Naive thymus-derived CD4-positive, alpha-beta T cell (primary cell): Measurements from ENCODE around the gene TCEAL4. TPM values are rescaled to one million over a fixed set of nuclear protein-coding genes. Genes with fewer than 3 reads are reported as not detected.
"Not testable (repeated sequence)": the region's sequence is repeated elsewhere in the genome, so short reads cannot be mapped to it uniquely, and the experiment has no call there.

Experiments
- ATAC-seq: fragments of 150-1000 bp; cut with Tn5 transposase; 2 replicates; pipeline ENCODE4 v1.10.0; 2021; ENCODE audit warnings: mild to moderate bottlenecking, moderate library complexity
- CTCF ChIA-PET: fragments of 350-600 bp; sonication (Branson Sonifier 250); formaldehyde crosslinking; loops from one replicate; lab custom pipeline; 2021; ENCODE audit warnings: antibody characterized with exemption; lab: Charles Lee
- POLR2A ChIA-PET: fragments of 350-600 bp; sonication (Branson Sonifier 250); formaldehyde crosslinking; loops from one replicate; lab custom pipeline; 2021; ENCODE audit warnings: antibody characterized with exemption, inconsistent platforms; lab: Charles Lee
- DNase-seq, 9 donors: peaks; one replicate each; pipeline versions ENCODE4 v3.0.0 to v3.0.0-alpha.2; 2020 to 2022; ENCODE audit warnings: mixed read lengths in 1 of 9
- H3K27ac ChIP-seq: one replicate; pipeline ENCODE4 v1.7.0; 2013; ENCODE audit warnings: mild to moderate bottlenecking, low read depth, low read length, moderate library complexity
- H3K27me3 ChIP-seq, 2 donors: one replicate each; pipeline ENCODE4 v1.7.0; 2013; ENCODE audit warnings: low read length in 2 of 2, mild to moderate bottlenecking in 2 of 2, moderate library complexity in 2 of 2; ENCODE audit not compliant: control insufficient read depth in 2 of 2, insufficient read depth in 2 of 2
- H3K36me3 ChIP-seq, 3 experiments: 1 replicate in 2 of 3; 2 replicates in 1 of 3; pipeline ENCODE4 v1.7.0; 2013; ENCODE audit warnings: low read length in 3 of 3, mild to moderate bottlenecking in 3 of 3, moderate library complexity in 1 of 3; ENCODE audit not compliant: insufficient read depth in 3 of 3, control insufficient read depth in 2 of 3
- H3K4me1 ChIP-seq, 2 donors: one replicate each; pipeline ENCODE4 v1.7.0; 2013; ENCODE audit warnings: low read length in 2 of 2, mild to moderate bottlenecking in 2 of 2, moderate library complexity in 1 of 2; ENCODE audit not compliant: control insufficient read depth in 2 of 2, insufficient read depth in 2 of 2
- H3K4me3 ChIP-seq: 2 replicates; pipeline ENCODE4 v1.7.0; 2013; ENCODE audit warnings: mild to moderate bottlenecking, low read length
- H3K9me3 ChIP-seq, 3 experiments: 1 replicate in 2 of 3; 2 replicates in 1 of 3; pipeline ENCODE4 v1.7.0; 2013; ENCODE audit warnings: low read length in 3 of 3; ENCODE audit not compliant: control insufficient read depth in 2 of 3
- H3K27ac Mint-ChIP-seq, 9 donors: one replicate each; pipeline ENCODE4 v1.8.0; 2020 to 2022; ENCODE audit warnings: mixed read lengths in 9 of 9, mild to moderate bottlenecking in 8 of 9, moderate library complexity in 5 of 9, inconsistent platforms in 2 of 9
- H3K27me3 Mint-ChIP-seq, 5 donors: one replicate each; pipeline ENCODE4 v1.8.0; 2021 to 2022; ENCODE audit warnings: mixed read lengths in 5 of 5, mild to moderate bottlenecking in 1 of 5
- H3K36me3 Mint-ChIP-seq, 5 donors: one replicate each; pipeline ENCODE4 v1.8.0; 2020 to 2022; ENCODE audit warnings: mixed read lengths in 5 of 5, mild to moderate bottlenecking in 3 of 5, inconsistent platforms in 1 of 5
- H3K4me1 Mint-ChIP-seq, 7 donors: one replicate each; pipeline ENCODE4 v1.8.0; 2020 to 2022; ENCODE audit warnings: mixed read lengths in 7 of 7, mild to moderate bottlenecking in 3 of 7, inconsistent platforms in 1 of 7
- H3K4me3 Mint-ChIP-seq, 10 donors: one replicate each; pipeline ENCODE4 v1.8.0; 2020 to 2022; ENCODE audit warnings: mild to moderate bottlenecking in 10 of 10, mixed read lengths in 10 of 10, moderate library complexity in 6 of 10, inconsistent platforms in 2 of 10
- H3K9me3 Mint-ChIP-seq, 11 donors: one replicate each; pipeline ENCODE4 v1.8.0; 2020 to 2022; ENCODE audit warnings: mixed read lengths in 11 of 11, mild to moderate bottlenecking in 4 of 11, inconsistent platforms in 1 of 11, moderate library complexity in 1 of 11
- intact Hi-C, 2 donors: fragments of 100-400 bp; cut with micrococcal nuclease; formaldehyde crosslinking; loops; one replicate each; pipeline ENCODE4 v1.15.1; 2023
- polyA plus RNA-seq, 2 donors: library from polyadenylated mRNA; unstranded; fragments of 300-500 nt; fragmentation: Illumina TruSeq; gene quantifications; one replicate each; pipeline ENCODE4 v1.2.3, GENCODE V29; 2021
- total RNA-seq, 6 experiments: library from RNA in 5 of 6; stranded (reverse) in 5 of 6; gene quantifications; 1 replicate in 5 of 6; 2 replicates in 1 of 6; pipeline ENCODE4 v1.2.3 and lab custom pipeline; 2021 to 2026

The TCEAL4 gene
- total and polyA plus RNA-seq, 7 experiments from 2014 or later: 1.8 to 15.1 (median 9.3) TPM

- peaks cover 0 to 2% (median 0%) of the 10 kb centered on the region in 5 donors for H3K36me3 Mint-ChIP-seq
- H3K4me1 ChIP-seq: no peaks in the 10 kb centered on the region
- no peaks in the 10 kb centered on the region for H3K27me3 ChIP-seq
- H3K27ac ChIP-seq: no peak overlapping the region
- no peaks in the 10 kb centered on the region for H3K9me3 ChIP-seq
- ATAC-seq: no peak
- H3K9me3 Mint-ChIP-seq: peaks cover 0 to 4% (median 0%) of the 10 kb centered on the region in 11 donors
- peak overlapping the region in 3 of 9 donors; percentile 9 to 24 (median 21) for H3K27ac Mint-ChIP-seq
- no peak for DNase-seq
- ChIA-PET CTCF (no interaction called here), POLR2A (no interaction called here)
- no peak overlapping the region for H3K4me3 ChIP-seq
- intact Hi-C loops: no loop called here
- H3K36me3 ChIP-seq: no peaks in the 10 kb centered on the region
- H3K4me3 Mint-ChIP-seq: peak overlapping the region; percentile 42 to 95 (median 85)
- H3K27me3 Mint-ChIP-seq: peaks cover 0 to 31% (median 0%) of the 10 kb centered on the region in 5 donors
- peaks cover 2 to 21% (median 13%) of the 10 kb centered on the region in 7 donors for H3K4me1 Mint-ChIP-seq
Observed at GRCh38 chrX:103584596-103584995, 719 bp upstream of the TCEAL4 start.

- Histone ChIP-seq H3K36me3 (no peaks in the 10 kb centered on the region), H3K4me1 (no peaks in the 10 kb centered on the region), H3K4me3 (peak overlapping the region; percentile 59), H3K27ac (no peak overlapping the region), H3K9me3 (no peaks in the 10 kb centered on the region), H3K27me3 (no peaks in the 10 kb centered on the region)
- Mint-ChIP-seq H3K27me3 (peaks cover 0 to 21% (median 0%) of the 10 kb centered on the region in 5 donors), H3K9me3 (peaks cover 0 to 4% (median 0%) of the 10 kb centered on the region in 11 donors), H3K4me3 (peak overlapping the region; percentile 84 to 95 (median 88)), H3K36me3 (peaks cover 0 to 2% (median 0%) of the 10 kb centered on the region in 5 donors), H3K4me1 (peaks cover 5 to 26% (median 16%) of the 10 kb centered on the region in 7 donors), H3K27ac (peak overlapping the region in 6 of 9 donors; percentile 10 to 83 (median 60))
- POLR2A ChIA-PET: no interaction called here
- ATAC-seq (no peak), DNase-seq (peak in 1 of 9 donors; percentile 3)
- CTCF ChIA-PET: no interaction called here
- intact Hi-C loops: no loop called here
Observed at GRCh38 chrX:103586314-103586646, 965 bp downstream of the TCEAL4 start.

- Mint-ChIP-seq H3K4me1 (peaks cover 5 to 26% (median 16%) of the 10 kb centered on the region in 7 donors), H3K36me3 (peaks cover 0 to 2% (median 0%) of the 10 kb centered on the region in 5 donors), H3K27me3 (peaks cover 0 to 19% (median 0%) of the 10 kb centered on the region in 5 donors), H3K4me3 (peak overlapping the region in 9 of 10 donors; percentile 15 to 95 (median 89)), H3K27ac (peak overlapping the region in 3 of 9 donors; percentile 1 to 82 (median 56)), H3K9me3 (peaks cover 0 to 4% (median 0%) of the 10 kb centered on the region in 11 donors)
- no peaks in the 10 kb centered on the region for H3K4me1 ChIP-seq
- ATAC-seq (no peak), DNase-seq (no peak)
- no peak overlapping the region for H3K27ac ChIP-seq
- ChIA-PET CTCF (no interaction called here), POLR2A (no interaction called here)
- H3K27me3 ChIP-seq: no peaks in the 10 kb centered on the region
- intact Hi-C loops: no loop called here
- no peak overlapping the region for H3K4me3 ChIP-seq
- no peaks in the 10 kb centered on the region for H3K9me3 ChIP-seq
- no peaks in the 10 kb centered on the region for H3K36me3 ChIP-seq
Observed at GRCh38 chrX:103586659-103587058, 1.3 kb downstream of the TCEAL4 start.

GRCh38 chrX:103592295-103592694, 7.0 kb downstream of the TCEAL4 start:
- DNase-seq, POLR2A ChIA-PET, H3K27ac ChIP-seq, H3K27me3 Mint-ChIP-seq, H3K9me3 Mint-ChIP-seq, H3K9me3 ChIP-seq, ATAC-seq, H3K27me3 ChIP-seq, CTCF ChIA-PET, H3K36me3 ChIP-seq, H3K4me3 Mint-ChIP-seq, intact Hi-C loops, H3K27ac Mint-ChIP-seq, H3K4me1 ChIP-seq, H3K4me1 Mint-ChIP-seq, H3K4me3 ChIP-seq: not testable (repeated sequence)
- H3K36me3 Mint-ChIP-seq: peaks cover 0 to 17% (median 0%) of the 10 kb centered on the region in 5 donors

GRCh38 chrX:103595202-103595601, 9.9 kb downstream of the TCEAL4 start:
- H3K4me1 Mint-ChIP-seq, H3K9me3 Mint-ChIP-seq, H3K4me3 ChIP-seq, DNase-seq, H3K27ac ChIP-seq, H3K27me3 Mint-ChIP-seq, POLR2A ChIA-PET, ATAC-seq, H3K27me3 ChIP-seq, H3K4me1 ChIP-seq, H3K9me3 ChIP-seq, CTCF ChIA-PET, H3K4me3 Mint-ChIP-seq, intact Hi-C loops, H3K36me3 ChIP-seq, H3K27ac Mint-ChIP-seq: not testable (repeated sequence)
- peaks cover 0 to 17% (median 0%) of the 10 kb centered on the region in 5 donors for H3K36me3 Mint-ChIP-seq

GRCh38 chrX:103607364-103608305, 22.3 kb downstream of the TCEAL4 start, which contains the start of gene TCEAL3:
Gene TCEAL3 (plus strand): TSS chrX:103607963. CDS start chrX:103609065, 1,102 bp downstream.
- no peaks in the 10 kb centered on the region for H3K4me1 ChIP-seq
- Mint-ChIP-seq H3K27ac (peak within 1 kb of the TSS in 8 of 9 donors; percentile 63 to 90 (median 79)), H3K27me3 (peaks cover 0 to 19% (median 0%) of the 10 kb centered on the region in 5 donors), H3K36me3 (peaks cover 0 to 3% (median 0%) of the 10 kb centered on the region in 5 donors), H3K4me1 (peaks cover 0 to 9% (median 7%) of the 10 kb centered on the region in 7 donors), H3K4me3 (peak within 1 kb of the TSS; percentile 47 to 93 (median 82)), H3K9me3 (no peaks in the 10 kb centered on the region)
- peak within 1 kb of the TSS; percentile 74 for H3K27ac ChIP-seq
- no peaks in the 10 kb centered on the region for H3K36me3 ChIP-seq
- H3K9me3 ChIP-seq: no peaks in the 10 kb centered on the region
- H3K27me3 ChIP-seq: no peaks in the 10 kb centered on the region
- DNase-seq: peak in 7 of 9 donors; percentile 15 to 31 (median 25)
- peak within 1 kb of the TSS; percentile 56 for H3K4me3 ChIP-seq
- intact Hi-C loops: loop anchor here in 1 of 2 donors (2.0 to 5.0 kb wide), 2 partner anchors 21 to 80 kb away; partner anchors contain the start of genes MORF4L2 and TCEAL1
- CTCF ChIA-PET: no interaction called here
- peak; percentile 90 for ATAC-seq
- POLR2A ChIA-PET: no interaction called here
